OCI-LY7 (cell line): ENCODE results near the gene PGC. TPM values are rescaled to one million over a fixed set of nuclear protein-coding genes. Genes with fewer than 3 reads are reported as not detected.

Experiments
- BruUV-seq: library from RNA; stranded (reverse); fragments of 400-500 nt; replicated peaks from 2 replicates; lab custom pipeline; 2021; lab: Mats Ljungman, UMichigan
- CTCF ChIA-PET: fragments of 300-600 bp; sonication (Branson Sonifier 250); formaldehyde crosslinking; loops from one replicate; lab custom pipeline; 2022; ENCODE audit warnings: antibody characterized with exemption; ENCODE audit not compliant: unreplicated experiment; lab: Charles Lee
- POLR2A ChIA-PET: fragments of 300-600 bp; sonication (Branson Sonifier 250); formaldehyde crosslinking; loops from one replicate; lab custom pipeline; 2022; ENCODE audit warnings: antibody characterized with exemption; lab: Charles Lee
- DNase-seq: peaks from one replicate; pipeline ENCODE4 v3.0.0-alpha.2; 2015; ENCODE audit warnings: low spot score
- H2AFZ ChIP-seq: fragments of 200-600 bp; sonication (generic), shearing (Covaris generic); 2 replicates; pipeline ENCODE4 v1.6.1; 2014; ENCODE audit warnings: mild to moderate bottlenecking, antibody characterized with exemption, low read length, moderate library complexity
- H3K27ac ChIP-seq: fragments of 200-600 bp; sonication (generic); 2 replicates; pipeline ENCODE4 v1.5.1; 2014; ENCODE audit warnings: mixed run types, low read depth, mild to moderate bottlenecking, moderate library complexity, low read length, inconsistent platforms; ENCODE audit not compliant: poor library complexity, severe bottlenecking
- H3K36me3 ChIP-seq: fragments of 200-600 bp; sonication (generic); 2 replicates; pipeline ENCODE4 v1.6.1; 2014; ENCODE audit warnings: mild to moderate bottlenecking, antibody characterized with exemption, low read length, moderate library complexity, mixed read lengths; ENCODE audit not compliant: insufficient read depth
- H3K4me1 ChIP-seq: fragments of 200-600 bp; sonication (generic); 2 replicates; pipeline ENCODE4 v1.5.1; 2014; ENCODE audit warnings: mild to moderate bottlenecking, low read length; ENCODE audit not compliant: insufficient read depth, poor library complexity, severe bottlenecking
- H3K4me2 ChIP-seq: fragments of 200-600 bp; sonication (generic); 2 replicates; pipeline ENCODE4 v1.6.1; 2014; ENCODE audit warnings: mild to moderate bottlenecking, low read length
- H3K4me3 ChIP-seq: fragments of 200-600 bp; sonication (generic); 2 replicates; pipeline ENCODE4 v1.5.1; 2014; ENCODE audit warnings: mild to moderate bottlenecking, low read depth, low read length; ENCODE audit not compliant: poor library complexity, severe bottlenecking
- H3K79me2 ChIP-seq: fragments of 200-600 bp; sonication (generic); 2 replicates; pipeline ENCODE4 v1.6.1; 2016; ENCODE audit warnings: low read depth, mild to moderate bottlenecking, low read length, moderate library complexity, mixed read lengths; ENCODE audit not compliant: insufficient read depth
- H3K9me2 ChIP-seq: fragments of 200-600 bp; sonication (generic); 2 replicates; pipeline ENCODE4 v1.6.1; 2016; ENCODE audit warnings: mild to moderate bottlenecking, low read length, mixed read lengths; ENCODE audit not compliant: insufficient read depth
- H3K9me3 ChIP-seq: fragments of 200-600 bp; sonication (generic); 2 replicates; pipeline ENCODE4 v1.6.1; 2014; ENCODE audit warnings: mild to moderate bottlenecking, mixed run types, low read length, mixed read lengths
- H4K20me1 ChIP-seq: fragments of 200-600 bp; sonication (generic); 2 replicates; pipeline ENCODE4 v1.6.1; 2014; ENCODE audit warnings: mild to moderate bottlenecking, antibody characterized with exemption, low read length, moderate library complexity, mixed read lengths; ENCODE audit not compliant: insufficient read depth
- EZH2phosphoT487 ChIP-seq: fragments of 200-600 bp; sonication (generic); IDR thresholded peaks from 2 replicates; pipeline ENCODE4 v1.6.1; 2018; ENCODE audit warnings: low read depth, borderline replicate concordance, mild to moderate bottlenecking, mixed run types, antibody characterized with exemption, low read length, moderate library complexity, mixed read lengths
- intact Hi-C: fragments of 100-400 bp; cut with micrococcal nuclease; formaldehyde crosslinking; loops from one replicate; pipeline ENCODE4 v1.10.0; 2022; ENCODE audit not compliant: unreplicated experiment
- total RNA-seq, 2 experiments: library from RNA; depleted of rRNA in 1 of 2; stranded (reverse); fragments of >200 nt in 1 of 2; shearing (Covaris generic) in 1 of 2; gene quantifications; 2 replicates each; pipeline ENCODE4 v1.2.3, GENCODE V29; 2014 to 2022
- TF ChIP-seq, protein P1 (sequence below): fragments of 200-600 bp; sonication (generic); conservative IDR thresholded peaks from 2 replicates; pipeline ENCODE4 v1.5.1; 2014; ENCODE audit warnings: mild to moderate bottlenecking, antibody characterized with exemption, low read length, moderate library complexity, mixed read lengths

The PGC gene
- total RNA-seq, 2 experiments from 2014 or later = not detected

DNA sequence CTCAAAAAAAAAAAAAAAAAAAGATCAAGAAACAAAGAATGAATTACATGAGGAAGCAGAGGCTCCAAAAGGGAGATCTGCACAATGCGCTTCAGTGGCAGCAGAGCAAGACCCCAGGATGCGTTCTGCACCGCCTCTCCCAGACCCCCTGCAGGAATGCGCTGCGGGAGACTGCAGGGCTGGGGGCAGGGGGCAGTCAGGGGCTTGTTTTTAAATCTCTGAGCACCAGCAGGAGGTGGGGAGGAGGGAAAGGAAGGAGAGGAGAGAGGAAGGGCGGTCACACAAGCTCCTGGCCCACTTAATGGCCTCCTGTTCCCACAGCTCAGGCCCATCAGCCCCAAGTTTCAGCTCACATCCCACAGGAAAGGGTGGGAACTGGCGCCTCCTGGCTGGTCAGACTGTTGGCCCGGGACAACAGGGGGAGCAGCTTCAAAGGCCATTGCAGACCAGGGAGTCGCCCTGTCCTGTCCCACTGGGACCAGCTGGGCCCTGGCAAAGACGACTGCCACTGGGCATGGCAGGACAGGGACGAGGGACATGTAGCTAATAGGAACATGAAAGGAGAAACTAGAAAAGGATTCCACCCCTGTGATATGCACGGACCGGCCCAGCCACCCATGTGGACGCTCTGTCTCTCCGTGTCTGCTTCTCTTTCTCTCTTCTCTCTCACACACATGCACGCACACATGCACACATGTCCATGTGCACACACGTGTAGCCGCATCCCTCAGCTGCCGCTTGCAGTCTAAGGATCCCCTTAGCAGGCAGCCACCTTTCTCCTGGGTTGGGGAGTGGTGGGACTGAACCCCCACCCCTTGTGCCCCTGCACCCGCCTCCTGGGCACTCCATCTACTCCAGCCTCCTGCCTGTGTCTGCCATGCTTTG lies 46.5 kb downstream of the PGC start:
- Histone ChIP-seq H2AFZ (no peak overlapping the region), H3K79me2 (peaks cover 26% of the 10 kb centered on the region), H3K4me2 (no peak overlapping the region)

GRCh38 chr6:41699063-41699462 lies 48.1 kb downstream of the PGC start:
- H3K4me3 ChIP-seq = no peak overlapping the region
- peaks cover 10% of the 10 kb centered on the region; the same call in 1 of the 2 replicates for H3K79me2 ChIP-seq
- H3K36me3 ChIP-seq = peaks cover 46% of the 10 kb centered on the region; the same call in 1 of the 2 replicates
- H3K4me1 ChIP-seq = peaks cover 22% of the 10 kb centered on the region
- no peak for TF ChIP-seq EZH2phosphoT487
- TF ChIP-seq, protein P1, sequence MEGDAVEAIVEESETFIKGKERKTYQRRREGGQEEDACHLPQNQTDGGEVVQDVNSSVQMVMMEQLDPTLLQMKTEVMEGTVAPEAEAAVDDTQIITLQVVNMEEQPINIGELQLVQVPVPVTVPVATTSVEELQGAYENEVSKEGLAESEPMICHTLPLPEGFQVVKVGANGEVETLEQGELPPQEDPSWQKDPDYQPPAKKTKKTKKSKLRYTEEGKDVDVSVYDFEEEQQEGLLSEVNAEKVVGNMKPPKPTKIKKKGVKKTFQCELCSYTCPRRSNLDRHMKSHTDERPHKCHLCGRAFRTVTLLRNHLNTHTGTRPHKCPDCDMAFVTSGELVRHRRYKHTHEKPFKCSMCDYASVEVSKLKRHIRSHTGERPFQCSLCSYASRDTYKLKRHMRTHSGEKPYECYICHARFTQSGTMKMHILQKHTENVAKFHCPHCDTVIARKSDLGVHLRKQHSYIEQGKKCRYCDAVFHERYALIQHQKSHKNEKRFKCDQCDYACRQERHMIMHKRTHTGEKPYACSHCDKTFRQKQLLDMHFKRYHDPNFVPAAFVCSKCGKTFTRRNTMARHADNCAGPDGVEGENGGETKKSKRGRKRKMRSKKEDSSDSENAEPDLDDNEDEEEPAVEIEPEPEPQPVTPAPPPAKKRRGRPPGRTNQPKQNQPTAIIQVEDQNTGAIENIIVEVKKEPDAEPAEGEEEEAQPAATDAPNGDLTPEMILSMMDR = no peak
- ChIA-PET CTCF (no interaction called here), POLR2A (no interaction called here)
- H3K9me2 ChIP-seq = no peaks in the 10 kb centered on the region
- intact Hi-C loops = loop anchor here (5.0 kb wide), 1 partner anchor 33 kb away; no protein-coding TSS in a partner anchor
- H3K4me2 ChIP-seq = no peak overlapping the region
- no TSS peak for BruUV-seq
- no peak overlapping the region for H2AFZ ChIP-seq
- DNase-seq = no peak
- no peak overlapping the region for H3K27ac ChIP-seq
- no peaks in the 10 kb centered on the region for H3K9me3 ChIP-seq
- no peaks in the 10 kb centered on the region; the same call in 1 of the 2 replicates for H4K20me1 ChIP-seq

More for the DNA sequence above, 46.5 kb downstream of the PGC start:
- H3K4me3 ChIP-seq = no peak overlapping the region
- no peaks in the 10 kb centered on the region for H3K9me2 ChIP-seq
- H3K4me1 ChIP-seq = peaks cover 38% of the 10 kb centered on the region
- no TSS peak for BruUV-seq
- peaks cover 42% of the 10 kb centered on the region; the same call in 1 of the 2 replicates for H3K36me3 ChIP-seq
- POLR2A ChIA-PET = no interaction called here
- no peaks in the 10 kb centered on the region; the same call in 1 of the 2 replicates for H4K20me1 ChIP-seq
- DNase-seq = no peak
- no peaks in the 10 kb centered on the region for H3K9me3 ChIP-seq
- no peak for TF ChIP-seq EZH2phosphoT487
- TF ChIP-seq, protein P1 = no peak
- CTCF ChIA-PET = interaction anchor here (0.6 to 0.7 kb wide), 2 partner anchors 195 to 1900 kb away, joined by 4 to 5 read pairs; partner anchors contain the start of gene USP49
- H3K27ac ChIP-seq = no peak overlapping the region
- intact Hi-C loops = no loop called here
